NCI-H1436 (cell line): Measurements from ENCODE around the gene MRPL21.
A peak's percentile ranks its signal among the peaks of the same experiment; 100 is the strongest.
"Not testable (repeated sequence)": the region's sequence is repeated elsewhere in the genome, so short reads cannot be mapped to it uniquely, and the experiment has no call there.

ENCODE experiments used
- DNase-seq: peaks from one replicate; lab custom pipeline; 2025; lab: John Stamatoyannopoulos, UW

MRPL21 gene

GRCh38 chr11:68868221-68868835 is 35.3 kb downstream of the MRPL21 start:
- DNase-seq = no peak

GRCh38 chr11:68867066-68867465 is 36.6 kb downstream of the MRPL21 start:
- DNase-seq = no peak

- no peak for DNase-seq
Observed at GRCh38 chr11:68865241-68865640, 38.4 kb downstream of the MRPL21 start.

GRCh38 chr11:68863553-68864265 is 39.9 kb downstream of the MRPL21 start:
- no peak for DNase-seq

- no peak for DNase-seq
Observed at GRCh38 chr11:68862421-68862820, 41.2 kb downstream of the MRPL21 start.

GRCh38 chr11:68859123-68859522 is 44.5 kb downstream of the MRPL21 start:
- DNase-seq = no peak

GRCh38 chr11:68857037-68857586 is 46.5 kb downstream of the MRPL21 start:
- no peak for DNase-seq

GRCh38 chr11:68856425-68857030 is 47.1 kb downstream of the MRPL21 start:
- DNase-seq = not testable (repeated sequence)

GRCh38 chr11:68855205-68855981 is 48.2 kb downstream of the MRPL21 start:
- no peak for DNase-seq

- no peak for DNase-seq
Observed at GRCh38 chr11:68854273-68854958, 49.2 kb downstream of the MRPL21 start.

- no peak for DNase-seq
Observed at GRCh38 chr11:68852628-68853027, 51.0 kb downstream of the MRPL21 start.

GRCh38 chr11:68848429-68848828 is 55.2 kb downstream of the MRPL21 start:
- DNase-seq = no peak

GRCh38 chr11:68847395-68847794 is 56.2 kb downstream of the MRPL21 start:
- no peak for DNase-seq

GRCh38 chr11:68845351-68846002 is 58.2 kb downstream of the MRPL21 start:
- DNase-seq = no peak

GRCh38 chr11:68844801-68845200 is 58.8 kb downstream of the MRPL21 start:
- no peak for DNase-seq

- no peak for DNase-seq
Observed at GRCh38 chr11:68844376-68844775, 59.3 kb downstream of the MRPL21 start.

- peak; percentile 71 for DNase-seq
Observed at GRCh38 chr11:68843703-68844312, 59.8 kb downstream of the MRPL21 start.

GRCh38 chr11:68843052-68843561 is 60.5 kb downstream of the MRPL21 start:
- no peak for DNase-seq

- no peak for DNase-seq
Observed at GRCh38 chr11:68842427-68843051, 61.1 kb downstream of the MRPL21 start.
